ENCODE data around the gene MKS1.

The MKS1 gene

GRCh38 chr17:58219007-58219788, at the start of gene MKS1:
TSS of gene MKS1 (minus strand) at chr17:58219255. CDS start at chr17:58219230, 25 bp downstream.
- DNase-seq: peak; percentile 93

- DNase-seq: no peak
Observed at GRCh38 chr17:58268326-58268725, 49.3 kb upstream of the MKS1 start.

GRCh38 chr17:58267347-58268324, 48.6 kb upstream of the MKS1 start:
- DNase-seq: no peak

GRCh38 chr17:58265902-58266875, 47.1 kb upstream of the MKS1 start:
- no peak for DNase-seq

GRCh38 chr17:58265271-58265670, 46.2 kb upstream of the MKS1 start:
- no peak for DNase-seq

- DNase-seq: no peak
Observed at GRCh38 chr17:58264407-58265103, 45.5 kb upstream of the MKS1 start.

GRCh38 chr17:58263773-58264172, 44.7 kb upstream of the MKS1 start:
- DNase-seq: no peak

- no peak for DNase-seq
Observed at GRCh38 chr17:58262149-58262548, 43.1 kb upstream of the MKS1 start.

- DNase-seq: no peak
Observed at GRCh38 chr17:58254803-58255202, 35.7 kb upstream of the MKS1 start.

GRCh38 chr17:58253082-58253481, 34.0 kb upstream of the MKS1 start:
- DNase-seq: no peak

- DNase-seq: no peak
Observed at GRCh38 chr17:58252141-58252540, 33.1 kb upstream of the MKS1 start.

- no peak for DNase-seq
Observed at GRCh38 chr17:58250344-58251011, 31.4 kb upstream of the MKS1 start.

- DNase-seq: peak; percentile 82
Observed at GRCh38 chr17:58249270-58250133, 30.4 kb upstream of the MKS1 start.

- no peak for DNase-seq
Observed at GRCh38 chr17:58248955-58249269, 29.9 kb upstream of the MKS1 start.

- DNase-seq: no peak
Observed at GRCh38 chr17:58247511-58248363, 28.7 kb upstream of the MKS1 start.

GRCh38 chr17:58246781-58247180, 27.7 kb upstream of the MKS1 start:
- DNase-seq: no peak

- no peak for DNase-seq
Observed at GRCh38 chr17:58246104-58246740, 27.2 kb upstream of the MKS1 start.

GRCh38 chr17:58245428-58246103, 26.5 kb upstream of the MKS1 start:
- no peak for DNase-seq
